HG03378 (cell line): ENCODE measurements around the gene VSTM5.
"Not testable (repeated sequence)": the region's sequence is repeated elsewhere in the genome, so short reads cannot be mapped to it uniquely, and the experiment has no call there.

Source experiments
- ATAC-seq: cut with Tn5 transposase; IDR thresholded peaks from one replicate; pipeline ENCODE4 v1.9.1; 2021; ENCODE audit warnings: mild to moderate bottlenecking, moderate library complexity; ENCODE audit not compliant: unreplicated experiment

Gene VSTM5

GRCh38 chr11:93850594-93851018, at the start of gene VSTM5:
VSTM5 (minus strand) TSS chr11:93850618; CDS start chr11:93850502, 116 bp downstream.
- ATAC-seq: no peak

- ATAC-seq: no peak
Measured at GRCh38 chr11:93895106-93895862, 44.9 kb upstream of the VSTM5 start.

- ATAC-seq: no peak
Measured at GRCh38 chr11:93890391-93891051, 40.1 kb upstream of the VSTM5 start.

- ATAC-seq: no peak
Measured at GRCh38 chr11:93887111-93887510, 36.7 kb upstream of the VSTM5 start.

- ATAC-seq: not testable (repeated sequence)
Measured at GRCh38 chr11:93879114-93879513, 28.7 kb upstream of the VSTM5 start.

GRCh38 chr11:93875637-93876036, 25.2 kb upstream of the VSTM5 start:
- no peak for ATAC-seq

- ATAC-seq: no peak
Measured at GRCh38 chr11:93871526-93871925, 21.1 kb upstream of the VSTM5 start.

GRCh38 chr11:93870616-93871015, 20.2 kb upstream of the VSTM5 start:
- no peak for ATAC-seq

- ATAC-seq: no peak
Measured at GRCh38 chr11:93869830-93870229, 19.4 kb upstream of the VSTM5 start.

GRCh38 chr11:93868404-93868803, 18.0 kb upstream of the VSTM5 start:
- ATAC-seq: not testable (repeated sequence)

GRCh38 chr11:93861808-93862207, 11.4 kb upstream of the VSTM5 start:
- no peak for ATAC-seq

- ATAC-seq: no peak
Measured at GRCh38 chr11:93858121-93858775, 7.8 kb upstream of the VSTM5 start.

GRCh38 chr11:93857413-93858120, 7.1 kb upstream of the VSTM5 start:
- no peak for ATAC-seq

- no peak for ATAC-seq
Measured at GRCh38 chr11:93852242-93852641, 1.8 kb upstream of the VSTM5 start.

- ATAC-seq: no peak
Measured at GRCh38 chr11:93849751-93850593, 446 bp downstream of the VSTM5 start.

GRCh38 chr11:93849201-93849600, 1.2 kb downstream of the VSTM5 start:
- ATAC-seq: no peak

- no peak for ATAC-seq
Measured at GRCh38 chr11:93846411-93846810, 4.0 kb downstream of the VSTM5 start.

GRCh38 chr11:93845181-93846092, 5.0 kb downstream of the VSTM5 start:
- no peak for ATAC-seq

GRCh38 chr11:93844568-93844967, 5.8 kb downstream of the VSTM5 start:
- ATAC-seq: no peak
